Fibroblast of the aortic adventitia (primary cell): ENCODE data around the gene ADISSP. TPM values are rescaled to one million over a fixed set of nuclear protein-coding genes. Genes with fewer than 3 reads are reported as not detected.
"Not testable (repeated sequence)": the region's sequence is repeated elsewhere in the genome, so short reads cannot be mapped to it uniquely, and the experiment has no call there.

Experiments used
- DNase-seq: peaks from one replicate; pipeline ENCODE4 v3.0.0-alpha.2; 2010; ENCODE audit warnings: low read depth
- H3K4me3 ChIP-seq: 2 replicates; pipeline ENCODE4 v1.5.1; 2011; ENCODE audit warnings: low read depth, mild to moderate bottlenecking, control low read depth, low read length, moderate library complexity
- total RNA-seq: library from RNA; depleted of rRNA; stranded (reverse); fragments of >200 nt; gene quantifications from 2 replicates; pipeline ENCODE4 v1.2.3, GENCODE V29; 2012; ENCODE audit warnings: low replicate concordance
- TF ChIP-seq, protein P1 (sequence below): IDR thresholded peaks from 2 replicates; pipeline ENCODE4 v1.5.1; 2011; ENCODE audit warnings: mild to moderate bottlenecking, low read length, control low read depth, inconsistent platforms; ENCODE audit not compliant: insufficient read depth

Gene ADISSP
- total RNA-seq, 1 donor, result 28.4 TPM

- H3K4me3 ChIP-seq, result peak overlapping the region; percentile 96
- DNase-seq, result no peak
- TF ChIP-seq, protein P1, sequence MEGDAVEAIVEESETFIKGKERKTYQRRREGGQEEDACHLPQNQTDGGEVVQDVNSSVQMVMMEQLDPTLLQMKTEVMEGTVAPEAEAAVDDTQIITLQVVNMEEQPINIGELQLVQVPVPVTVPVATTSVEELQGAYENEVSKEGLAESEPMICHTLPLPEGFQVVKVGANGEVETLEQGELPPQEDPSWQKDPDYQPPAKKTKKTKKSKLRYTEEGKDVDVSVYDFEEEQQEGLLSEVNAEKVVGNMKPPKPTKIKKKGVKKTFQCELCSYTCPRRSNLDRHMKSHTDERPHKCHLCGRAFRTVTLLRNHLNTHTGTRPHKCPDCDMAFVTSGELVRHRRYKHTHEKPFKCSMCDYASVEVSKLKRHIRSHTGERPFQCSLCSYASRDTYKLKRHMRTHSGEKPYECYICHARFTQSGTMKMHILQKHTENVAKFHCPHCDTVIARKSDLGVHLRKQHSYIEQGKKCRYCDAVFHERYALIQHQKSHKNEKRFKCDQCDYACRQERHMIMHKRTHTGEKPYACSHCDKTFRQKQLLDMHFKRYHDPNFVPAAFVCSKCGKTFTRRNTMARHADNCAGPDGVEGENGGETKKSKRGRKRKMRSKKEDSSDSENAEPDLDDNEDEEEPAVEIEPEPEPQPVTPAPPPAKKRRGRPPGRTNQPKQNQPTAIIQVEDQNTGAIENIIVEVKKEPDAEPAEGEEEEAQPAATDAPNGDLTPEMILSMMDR, result no peak
Observed at GRCh38 chr20:3794701-3795420, 27.3 kb upstream of the ADISSP start.

- H3K4me3 ChIP-seq, DNase-seq: not testable (repeated sequence)
Observed at GRCh38 chr20:3794168-3794567, 26.6 kb upstream of the ADISSP start.

DNA sequence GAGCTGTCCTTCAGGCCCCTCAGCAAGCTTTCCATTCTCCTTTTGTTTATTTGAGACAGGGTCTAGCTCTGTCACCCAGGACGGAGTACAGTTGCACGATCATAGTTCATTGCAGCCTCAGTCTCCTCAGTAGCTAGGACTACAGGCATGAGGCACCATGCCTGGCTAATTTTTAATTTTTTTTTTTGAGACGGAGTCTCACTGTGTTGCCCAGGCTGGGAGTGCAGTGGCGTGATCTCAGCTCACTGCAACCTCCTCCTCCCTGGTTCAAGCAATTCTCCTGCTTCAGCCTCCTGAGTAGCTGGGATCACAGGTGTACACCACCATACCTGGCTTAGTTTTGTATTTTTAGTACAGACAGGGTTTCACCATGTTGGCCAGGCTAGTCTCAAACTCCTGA is 21.6 kb upstream of the ADISSP start:
- not testable (repeated sequence) for DNase-seq, H3K4me3 ChIP-seq

DNA sequence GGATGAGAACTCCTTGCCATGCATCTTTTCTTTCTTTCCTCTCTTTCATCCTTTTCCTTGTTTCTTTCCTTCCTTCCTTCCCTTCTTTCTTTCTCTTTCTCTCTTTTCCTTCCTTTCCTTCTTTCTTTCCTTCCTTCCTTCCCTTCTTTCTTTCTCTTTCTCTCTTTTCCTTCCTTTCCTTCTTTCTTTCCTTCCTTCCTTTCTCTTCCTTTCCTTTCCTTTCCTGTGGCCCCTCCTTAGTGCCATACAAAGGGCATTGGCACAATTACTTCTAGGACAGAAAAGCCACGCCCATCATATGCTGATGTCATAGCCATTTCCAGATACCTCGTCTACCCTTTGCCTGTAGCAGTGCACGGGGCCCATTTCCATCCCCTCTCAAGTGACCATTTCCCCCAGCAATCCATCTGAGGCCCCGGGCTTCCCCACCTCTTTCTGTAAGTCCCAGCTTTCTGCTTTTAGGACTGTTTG is 21.2 kb upstream of the ADISSP start:
- DNase-seq, result no peak

DNA sequence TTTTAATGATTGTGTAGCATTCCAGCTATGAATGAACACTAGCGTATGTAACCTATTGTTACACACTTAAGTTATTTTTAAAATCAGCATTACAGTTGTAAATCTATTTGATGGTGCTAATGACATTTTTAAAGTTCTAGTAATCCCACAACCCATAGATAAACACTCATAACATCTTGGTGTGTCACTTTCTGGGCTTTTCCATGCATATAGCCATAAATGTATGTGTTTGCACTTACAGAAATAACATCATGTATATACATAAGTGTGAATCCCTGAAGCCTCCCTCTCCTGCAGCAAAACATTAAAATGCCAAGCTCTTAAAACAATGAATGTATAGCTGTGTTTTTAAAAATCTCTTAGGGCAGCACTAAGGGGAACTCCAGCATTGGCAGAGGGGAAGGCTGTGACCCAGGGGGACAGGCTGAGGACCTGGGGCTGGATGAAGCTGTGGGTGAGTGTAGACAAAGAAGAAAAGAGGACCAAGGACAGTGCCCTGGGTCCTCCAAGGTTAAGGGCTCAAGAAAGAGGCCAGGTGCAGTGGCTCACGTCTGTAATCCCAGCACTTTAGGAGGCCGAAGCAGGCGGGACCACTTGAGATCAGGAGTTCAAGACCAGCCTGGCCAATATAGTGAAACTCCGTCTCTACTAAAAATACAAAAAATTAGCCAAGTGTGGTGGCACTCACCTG is 19.9 kb upstream of the ADISSP start:
- TF ChIP-seq, protein P1, result no peak
- peak overlapping the region; percentile 57 for H3K4me3 ChIP-seq
- no peak for DNase-seq

More for the DNA sequence above, 21.2 kb upstream of the ADISSP start:
- TF ChIP-seq, protein P1, result no peak
- H3K4me3 ChIP-seq, result no peak overlapping the region

- TF ChIP-seq, protein P1, result peak; percentile 47
- DNase-seq, result peak; percentile 72
- peak within 1 kb of the TSS; percentile 85 for H3K4me3 ChIP-seq
Observed at GRCh38 chr20:3786665-3787323, 19.2 kb upstream of the ADISSP start, which contains the start of gene CENPB. TSS of gene CENPB (minus strand) at chr20:3786740. CDS start at chr20:3786483, 257 bp downstream.

DNA sequence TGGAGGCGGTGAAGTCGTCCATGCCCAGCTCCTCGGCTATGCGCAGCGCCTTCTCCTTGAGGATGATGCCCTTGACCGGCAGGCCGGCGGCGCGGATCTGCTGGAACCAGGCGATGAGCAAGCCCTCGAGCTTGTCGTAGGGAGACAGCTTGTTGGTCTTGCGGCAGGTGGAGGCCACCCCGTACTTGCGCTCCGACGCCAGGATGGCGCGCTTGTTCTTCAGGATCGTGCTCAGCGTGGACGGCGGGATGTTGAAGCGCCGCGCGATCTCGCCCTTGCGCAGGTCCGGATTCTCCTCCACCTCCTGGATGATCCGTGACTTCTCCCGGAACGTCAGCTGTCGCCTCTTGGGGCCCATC is 18.6 kb upstream of the ADISSP start:
- peak; percentile 58 for DNase-seq
- TF ChIP-seq, protein P1, result no peak
- peak overlapping the region; percentile 85 for H3K4me3 ChIP-seq
